ENCODE data around the gene RASSF5.

RASSF5 gene

GRCh38 chr1:206507284-206508129 lies at the start of gene RASSF5:
Gene RASSF5 (plus strand): TSS chr1:206507531. CDS start chr1:206507603, 72 bp downstream.
- peak; percentile 87 for DNase-seq

- no peak for DNase-seq
Measured at GRCh38 chr1:206459703-206460102, 47.6 kb upstream of the RASSF5 start.

GRCh38 chr1:206460836-206461426 lies 46.4 kb upstream of the RASSF5 start:
- no peak for DNase-seq

- peak; percentile 85 for DNase-seq
Measured at GRCh38 chr1:206461602-206462455, 45.5 kb upstream of the RASSF5 start.

GRCh38 chr1:206463137-206463536 lies 44.2 kb upstream of the RASSF5 start:
- DNase-seq = peak; percentile 39

- no peak for DNase-seq
Measured at GRCh38 chr1:206463911-206464310, 43.4 kb upstream of the RASSF5 start.

GRCh38 chr1:206464456-206464964 lies 42.8 kb upstream of the RASSF5 start:
- no peak for DNase-seq

- no peak for DNase-seq
Measured at GRCh38 chr1:206465951-206466350, 41.4 kb upstream of the RASSF5 start.

GRCh38 chr1:206466840-206467649 lies 40.3 kb upstream of the RASSF5 start:
- peak; percentile 53 for DNase-seq

- peak; percentile 29 for DNase-seq
Measured at GRCh38 chr1:206467915-206468314, 39.4 kb upstream of the RASSF5 start.

GRCh38 chr1:206468571-206468970 lies 38.8 kb upstream of the RASSF5 start:
- DNase-seq = no peak

- DNase-seq = peak; percentile 57
Measured at GRCh38 chr1:206469411-206469932, 37.9 kb upstream of the RASSF5 start.

- DNase-seq = peak; percentile 63
Measured at GRCh38 chr1:206469933-206470691, 37.2 kb upstream of the RASSF5 start, which contains the start of gene IKBKE. Gene IKBKE (plus strand): TSS chr1:206470476. CDS start chr1:206473228, 2,752 bp downstream.

GRCh38 chr1:206470692-206471414 lies 36.5 kb upstream of the RASSF5 start:
- peak; percentile 77 for DNase-seq

GRCh38 chr1:206471415-206471801 lies 35.9 kb upstream of the RASSF5 start:
- DNase-seq = no peak

- DNase-seq = peak; percentile 57
Measured at GRCh38 chr1:206472024-206472423, 35.3 kb upstream of the RASSF5 start.

GRCh38 chr1:206472454-206472853 lies 34.9 kb upstream of the RASSF5 start:
- peak; percentile 49 for DNase-seq

GRCh38 chr1:206472886-206473285 lies 34.4 kb upstream of the RASSF5 start:
- no peak for DNase-seq

- DNase-seq = no peak
Measured at GRCh38 chr1:206476058-206476457, 31.3 kb upstream of the RASSF5 start.

- DNase-seq = no peak
Measured at GRCh38 chr1:206476591-206476990, 30.7 kb upstream of the RASSF5 start.
